Activated CD8-positive, alpha-beta T cell treated with anti-CD3 and anti-CD28 coated beads for 36 hours (primary cell): ENCODE data around the gene ALDOC. TPM values are rescaled to one million over a fixed set of nuclear protein-coding genes. Genes with fewer than 3 reads are reported as not detected.
A peak's percentile ranks its signal among the peaks of the same experiment; 100 is the strongest.

Source experiments
- ATAC-seq: fragments of 200-7000 bp; cut with Tn5 transposase; one replicate; pipeline ENCODE4 v1.10.0; 2021; ENCODE audit warnings: mild to moderate bottlenecking, moderate library complexity
- CTCF ChIA-PET: fragments of 350-600 bp; sonication (Branson Sonifier 250); formaldehyde crosslinking; loops from one replicate; lab custom pipeline; 2021; ENCODE audit warnings: antibody characterized with exemption; lab: Charles Lee
- POLR2A ChIA-PET: fragments of 350-600 bp; sonication (Branson Sonifier 250); formaldehyde crosslinking; loops from one replicate; lab custom pipeline; 2021; ENCODE audit warnings: antibody characterized with exemption; lab: Charles Lee
- DNase-seq: peaks from one replicate; pipeline ENCODE4 v3.0.0-alpha.2; 2020
- H3K27ac Mint-ChIP-seq: one replicate; pipeline ENCODE4 v1.8.0; 2021; ENCODE audit warnings: mild to moderate bottlenecking, mixed read lengths
- H3K27me3 Mint-ChIP-seq: one replicate; pipeline ENCODE4 v1.8.0; 2021; ENCODE audit warnings: mixed read lengths
- H3K36me3 Mint-ChIP-seq: one replicate; pipeline ENCODE4 v1.8.0; 2021; ENCODE audit warnings: low read depth, mixed read lengths
- H3K4me1 Mint-ChIP-seq: one replicate; pipeline ENCODE4 v1.8.0; 2021; ENCODE audit warnings: low read depth, mixed read lengths
- H3K4me3 Mint-ChIP-seq: one replicate; pipeline ENCODE4 v1.8.0; 2021; ENCODE audit warnings: mild to moderate bottlenecking, moderate library complexity, mixed read lengths
- H3K9me3 Mint-ChIP-seq: one replicate; pipeline ENCODE4 v1.8.0; 2021; ENCODE audit warnings: mixed read lengths
- intact Hi-C: fragments of 100-400 bp; cut with micrococcal nuclease; formaldehyde crosslinking; loops from one replicate; pipeline ENCODE4 v1.10.0; 2022
- total RNA-seq, 2 experiments: library from RNA; stranded (reverse); gene quantifications; one replicate each; pipeline ENCODE4 v1.2.3, GENCODE V29; 2021
- TF ChIP-seq, protein P1 (sequence below): fragments of 200-600 bp; IDR thresholded peaks from one replicate; pipeline ENCODE4 v1.8.0; 2022; ENCODE audit warnings: antibody characterized with exemption, mild to moderate bottlenecking

Gene ALDOC
- total RNA-seq, 2 experiments from 2014 or later = 142 to 146 TPM

DNA sequence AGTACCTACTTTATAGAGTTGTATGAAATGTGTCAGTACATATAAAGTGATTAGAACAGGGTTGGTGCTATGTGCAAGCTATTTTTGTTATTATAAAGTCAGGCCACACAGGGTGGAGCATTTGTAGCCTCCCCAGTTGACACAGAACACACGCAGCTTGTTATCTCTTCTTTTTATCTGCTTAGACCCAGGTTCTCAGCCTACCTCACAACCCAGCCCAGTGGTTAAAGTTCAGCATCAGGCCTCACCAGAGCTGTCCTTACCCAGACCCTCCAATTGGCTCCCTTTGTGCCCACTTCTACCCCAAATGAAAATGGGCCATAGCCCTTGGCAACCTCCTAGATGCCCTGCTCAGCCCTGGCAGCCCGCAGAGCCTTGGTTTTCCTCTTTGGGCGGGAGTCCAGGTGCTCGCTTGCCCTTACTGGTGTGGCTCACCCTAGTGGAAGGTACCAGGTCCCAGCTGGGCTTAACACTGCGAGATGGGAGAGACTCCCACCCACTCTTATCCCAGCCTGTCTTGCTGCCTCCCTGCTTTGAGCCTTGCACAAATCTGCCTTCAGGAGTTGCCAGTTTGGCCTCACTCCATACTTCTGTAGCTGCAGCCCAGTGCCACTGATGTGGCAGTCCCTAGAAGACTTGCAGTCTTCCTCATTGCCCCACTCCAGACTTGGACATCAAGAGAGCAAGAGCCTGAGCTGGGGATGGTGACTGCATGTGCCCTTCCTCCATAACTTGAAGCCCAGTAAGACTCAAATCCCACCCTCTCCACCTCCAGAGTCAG is 4.2 kb downstream of the ALDOC start:
- intact Hi-C loops = no loop called here
- CTCF ChIA-PET = interaction anchor here (0.6 to 4.0 kb wide), 8 partner anchors 22 to 71 kb away, joined by 3 to 31 read pairs (median 4); no protein-coding TSS in a partner anchor

DNA sequence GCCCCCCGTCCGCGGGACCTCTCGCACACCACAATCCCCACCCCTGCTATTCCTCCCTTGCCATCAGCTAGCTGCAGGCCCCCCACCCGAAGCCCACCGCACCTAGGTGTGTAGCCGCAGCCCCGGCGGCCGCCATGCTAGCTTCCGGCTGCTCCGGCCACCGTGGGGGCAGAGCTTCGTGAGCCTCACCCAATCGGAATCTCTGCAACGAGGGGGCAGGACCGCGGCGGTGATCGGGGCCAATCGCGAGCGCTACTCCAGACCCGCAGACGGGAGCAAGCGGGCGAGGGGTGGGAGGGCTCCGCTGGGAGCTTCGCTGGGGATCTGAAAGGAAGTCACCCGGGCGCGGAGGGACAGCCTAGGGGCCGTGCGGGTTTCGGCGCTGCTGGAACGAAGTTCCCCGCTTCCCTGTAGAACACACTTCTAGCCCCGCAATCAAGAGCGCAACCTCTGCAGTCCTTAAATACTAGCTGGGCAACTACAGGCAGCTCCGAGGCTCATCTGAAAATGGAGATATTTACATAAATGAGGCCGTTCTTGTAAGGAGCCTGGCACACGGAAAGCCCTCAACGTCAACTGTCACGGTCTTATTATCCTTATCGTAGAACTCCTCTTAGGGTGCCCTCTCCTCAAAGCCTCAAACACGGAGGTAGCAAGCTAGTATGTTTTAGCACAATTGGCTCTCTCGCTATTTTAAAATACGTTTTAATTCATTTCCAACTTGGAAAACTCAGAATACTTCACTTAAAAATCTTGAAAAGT is 5.2 kb downstream of the ALDOC start, which contains the start of gene PIGS:
Gene PIGS, minus strand, starts transcription at position 164 of the 762 bp plus-strand sequence. Its CDS starts 28 bp downstream, at position 136.
- Mint-ChIP-seq H3K27ac (peak within 1 kb of the TSS; percentile 93), H3K4me1 (peaks cover 48% of the 10 kb centered on the region)
- peak; percentile 95 for DNase-seq

More for the DNA sequence above, 4.2 kb downstream of the ALDOC start:
- Mint-ChIP-seq H3K4me1 (peaks cover 49% of the 10 kb centered on the region), H3K9me3 (no peaks in the 10 kb centered on the region), H3K27me3 (no peaks in the 10 kb centered on the region), H3K27ac (no peak overlapping the region), H3K4me3 (peak overlapping the region; percentile 89), H3K36me3 (peaks cover 45% of the 10 kb centered on the region)
- DNase-seq (no peak), ATAC-seq (no peak)
- POLR2A ChIA-PET = interaction anchor here (0.8 to 4.6 kb wide), 8 partner anchors 10 to 216 kb away, joined by 3 to 22 read pairs (median 4); partner anchors contain the start of genes BLTP2, SDF2 and SUPT6H
- TF ChIP-seq, protein P1, sequence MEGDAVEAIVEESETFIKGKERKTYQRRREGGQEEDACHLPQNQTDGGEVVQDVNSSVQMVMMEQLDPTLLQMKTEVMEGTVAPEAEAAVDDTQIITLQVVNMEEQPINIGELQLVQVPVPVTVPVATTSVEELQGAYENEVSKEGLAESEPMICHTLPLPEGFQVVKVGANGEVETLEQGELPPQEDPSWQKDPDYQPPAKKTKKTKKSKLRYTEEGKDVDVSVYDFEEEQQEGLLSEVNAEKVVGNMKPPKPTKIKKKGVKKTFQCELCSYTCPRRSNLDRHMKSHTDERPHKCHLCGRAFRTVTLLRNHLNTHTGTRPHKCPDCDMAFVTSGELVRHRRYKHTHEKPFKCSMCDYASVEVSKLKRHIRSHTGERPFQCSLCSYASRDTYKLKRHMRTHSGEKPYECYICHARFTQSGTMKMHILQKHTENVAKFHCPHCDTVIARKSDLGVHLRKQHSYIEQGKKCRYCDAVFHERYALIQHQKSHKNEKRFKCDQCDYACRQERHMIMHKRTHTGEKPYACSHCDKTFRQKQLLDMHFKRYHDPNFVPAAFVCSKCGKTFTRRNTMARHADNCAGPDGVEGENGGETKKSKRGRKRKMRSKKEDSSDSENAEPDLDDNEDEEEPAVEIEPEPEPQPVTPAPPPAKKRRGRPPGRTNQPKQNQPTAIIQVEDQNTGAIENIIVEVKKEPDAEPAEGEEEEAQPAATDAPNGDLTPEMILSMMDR = no peak

DNA sequence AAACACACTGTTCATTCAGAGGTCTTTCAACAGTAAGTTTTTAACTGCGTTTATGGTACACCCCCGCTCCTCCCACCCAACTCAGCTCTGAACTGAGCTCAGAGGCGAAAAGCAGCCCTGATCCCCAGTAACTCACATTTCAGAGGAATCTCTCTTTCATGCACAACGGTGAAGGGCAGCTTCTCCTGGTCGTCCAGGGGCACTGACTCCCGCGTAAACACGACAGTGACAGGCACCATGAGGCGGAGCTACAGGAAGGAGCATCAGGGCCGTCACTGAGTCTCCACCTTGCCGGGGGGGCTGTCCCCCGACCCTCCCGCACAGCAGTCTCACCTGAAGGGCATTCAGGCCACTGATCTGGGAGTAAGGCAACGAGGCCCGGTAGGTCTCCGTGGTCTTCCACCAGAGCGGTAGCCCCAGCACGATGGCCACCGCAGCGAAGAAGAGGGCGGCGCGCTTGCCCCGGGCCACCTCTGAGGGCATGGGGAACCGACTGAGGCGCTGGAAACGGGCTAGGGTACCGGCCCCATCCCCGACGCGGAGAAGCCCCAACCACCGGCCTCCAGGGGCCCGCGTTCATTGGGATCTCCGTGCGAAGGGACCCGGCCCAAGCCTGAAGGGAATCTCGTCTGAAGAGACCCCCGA is 5.9 kb downstream of the ALDOC start:
- ATAC-seq (peak; percentile 50), DNase-seq (peak; percentile 69)
- TF ChIP-seq, protein P1 = no peak
- peak overlapping the region; percentile 93 for H3K27ac Mint-ChIP-seq
- H3K4me1 Mint-ChIP-seq = peaks cover 45% of the 10 kb centered on the region
- intact Hi-C loops = no loop called here
- ChIA-PET POLR2A (interaction anchor here (1.2 to 4.6 kb wide), 10 partner anchors 8 to 91 kb away, joined by 3 to 22 read pairs (median 5); partner anchors contain the start of genes BLTP2, SDF2 and SUPT6H), CTCF (interaction anchor here (0.6 to 4.0 kb wide), 10 partner anchors 9 to 159 kb away, joined by 3 to 31 read pairs (median 4); no protein-coding TSS in a partner anchor)
- peak overlapping the region; percentile 89 for H3K4me3 Mint-ChIP-seq
- H3K36me3 Mint-ChIP-seq = peaks cover 37% of the 10 kb centered on the region
- H3K27me3 Mint-ChIP-seq = no peaks in the 10 kb centered on the region
- no peaks in the 10 kb centered on the region for H3K9me3 Mint-ChIP-seq

More for the DNA sequence above, 5.2 kb downstream of the ALDOC start, which contains the start of gene PIGS:
- ATAC-seq = peak; percentile 98
- Mint-ChIP-seq H3K4me3 (peak within 1 kb of the TSS; percentile 89), H3K9me3 (no peaks in the 10 kb centered on the region), H3K27me3 (no peaks in the 10 kb centered on the region), H3K36me3 (peaks cover 43% of the 10 kb centered on the region)
- TF ChIP-seq, protein P1 = no peak
- ChIA-PET CTCF (interaction anchor here (0.6 to 4.0 kb wide), 11 partner anchors 10 to 155 kb away, joined by 3 to 31 read pairs (median 4); no protein-coding TSS in a partner anchor), POLR2A (interaction anchor here (0.8 to 4.6 kb wide), 11 partner anchors 7 to 90 kb away, joined by 3 to 22 read pairs (median 5); partner anchors contain the start of genes BLTP2, SDF2 and SUPT6H)
- intact Hi-C loops = no loop called here

DNA sequence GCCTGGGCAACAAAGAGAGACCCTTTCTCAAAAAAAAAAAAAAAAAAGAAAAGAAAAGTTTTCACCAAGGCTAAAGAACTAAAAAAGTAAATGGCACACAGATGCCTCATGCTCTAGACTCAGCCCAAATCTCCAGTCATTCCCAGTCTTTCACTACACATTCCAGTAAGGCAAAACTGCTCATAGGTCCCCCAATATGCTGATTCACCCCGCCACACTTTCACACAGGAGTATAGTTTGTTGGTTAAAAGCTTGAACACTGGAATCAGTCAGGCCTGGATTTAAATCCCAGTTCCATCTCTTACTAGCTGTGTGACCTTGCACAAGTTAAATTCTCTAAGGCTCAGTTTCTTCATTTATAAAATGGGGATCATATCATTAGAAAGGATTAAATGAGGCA is 7.2 kb downstream of the ALDOC start:
- ChIA-PET POLR2A (interaction anchor here (1.3 to 4.6 kb wide), 2 partner anchors 9 to 86 kb away, joined by 3 to 22 read pairs; no protein-coding TSS in a partner anchor), CTCF (interaction anchor here (4.0 kb wide), 1 partner anchor 21 kb away, joined by 31 read pairs; no protein-coding TSS in a partner anchor)
- no peaks in the 10 kb centered on the region for H3K27me3 Mint-ChIP-seq
- H3K36me3 Mint-ChIP-seq = peaks cover 34% of the 10 kb centered on the region
- DNase-seq (no peak), ATAC-seq (no peak)
- H3K4me1 Mint-ChIP-seq = peaks cover 43% of the 10 kb centered on the region
- no peaks in the 10 kb centered on the region for H3K9me3 Mint-ChIP-seq
- TF ChIP-seq, protein P1 = no peak
- H3K27ac Mint-ChIP-seq = peak overlapping the region; percentile 50
- intact Hi-C loops = no loop called here
- H3K4me3 Mint-ChIP-seq = peak overlapping the region; percentile 89
